ENCODE results near the gene MED13L. TPM values are rescaled to one million over a fixed set of nuclear protein-coding genes. Genes with fewer than 3 reads are reported as not detected.

The MED13L gene
- total RNA-seq, 1 donor from 2014 or later = 179 TPM

DNA sequence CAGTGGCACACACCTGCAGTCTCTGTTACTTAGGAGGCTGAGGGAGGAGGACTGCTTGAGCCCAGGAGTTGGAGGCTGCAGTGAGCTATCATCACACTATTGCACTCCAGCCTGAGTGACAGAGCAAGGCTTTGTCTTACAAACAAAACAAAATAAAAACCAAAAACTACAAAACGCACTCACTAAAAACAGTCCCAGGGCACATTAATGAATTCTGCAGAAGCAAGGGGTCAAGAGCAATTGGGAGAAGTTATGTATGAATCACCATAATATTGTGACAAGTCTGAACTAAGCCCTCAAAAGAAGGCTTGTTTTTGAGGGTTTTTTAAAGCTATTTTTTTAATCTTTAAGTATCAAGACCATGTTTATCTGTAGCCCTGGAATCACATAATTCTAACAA, 201.1 kb downstream of the MED13L start:
- Histone ChIP-seq H3K9ac (ENCODE audit: low read depth in 1 of 3, low read length in 3 of 3) (no peak overlapping the region), H3K4me1 (ENCODE audit: control insufficient read depth in 3 of 3, insufficient read depth in 3 of 3, low read length in 3 of 3) (peaks cover 3 to 20% (median 10%) of the 10 kb centered on the region in 3 donors), H3K27ac (ENCODE audit: low read depth, low read length) (no peak overlapping the region), H3K36me3 (ENCODE audit: control insufficient read depth in 3 of 3, insufficient read depth in 3 of 3, low read length in 3 of 3) (no peaks in the 10 kb centered on the region), H3K4me3 (ENCODE audit: low read length in 3 of 3) (no peak overlapping the region), H3K9me3 (ENCODE audit: control insufficient read depth in 3 of 3, low read length in 3 of 3) (no peaks in the 10 kb centered on the region), H3K27me3 (ENCODE audit: control insufficient read depth in 3 of 3, insufficient read depth in 3 of 3, low read length in 3 of 3) (no peaks in the 10 kb centered on the region)

GRCh38 chr12:116074686-116075085, 202.8 kb downstream of the MED13L start:
- H3K36me3 ChIP-seq (ENCODE audit: control insufficient read depth in 3 of 3, insufficient read depth in 3 of 3, low read length in 3 of 3) = no peaks in the 10 kb centered on the region
- H3K27ac ChIP-seq (ENCODE audit: low read depth, low read length) = no peak overlapping the region
- peaks cover 10 to 30% (median 10%) of the 10 kb centered on the region in 3 donors for H3K4me1 ChIP-seq (ENCODE audit: control insufficient read depth in 3 of 3, insufficient read depth in 3 of 3, low read length in 3 of 3)
- H3K9ac ChIP-seq (ENCODE audit: low read depth in 1 of 3, low read length in 3 of 3) = no peak overlapping the region
- no peaks in the 10 kb centered on the region for H3K27me3 ChIP-seq (ENCODE audit: control insufficient read depth in 3 of 3, insufficient read depth in 3 of 3, low read length in 3 of 3)
- no peak overlapping the region for H3K4me3 ChIP-seq (ENCODE audit: low read length in 3 of 3)
- no peaks in the 10 kb centered on the region for H3K9me3 ChIP-seq (ENCODE audit: control insufficient read depth in 3 of 3, low read length in 3 of 3)

GRCh38 chr12:116071555-116072230, 205.8 kb downstream of the MED13L start:
- Histone ChIP-seq H3K27ac (ENCODE audit: low read depth, low read length) (no peak overlapping the region), H3K9me3 (ENCODE audit: control insufficient read depth in 3 of 3, low read length in 3 of 3) (no peaks in the 10 kb centered on the region), H3K4me1 (ENCODE audit: control insufficient read depth in 3 of 3, insufficient read depth in 3 of 3, low read length in 3 of 3) (peaks cover 24 to 41% (median 31%) of the 10 kb centered on the region in 3 donors), H3K36me3 (ENCODE audit: control insufficient read depth in 3 of 3, insufficient read depth in 3 of 3, low read length in 3 of 3) (no peaks in the 10 kb centered on the region), H3K9ac (ENCODE audit: low read depth in 1 of 3, low read length in 3 of 3) (no peak overlapping the region), H3K4me3 (ENCODE audit: low read length in 3 of 3) (no peak overlapping the region), H3K27me3 (ENCODE audit: control insufficient read depth in 3 of 3, insufficient read depth in 3 of 3, low read length in 3 of 3) (no peaks in the 10 kb centered on the region)

GRCh38 chr12:116070444-116070843, 207.0 kb downstream of the MED13L start:
- no peak overlapping the region for H3K27ac ChIP-seq (ENCODE audit: low read depth, low read length)
- no peaks in the 10 kb centered on the region for H3K9me3 ChIP-seq (ENCODE audit: control insufficient read depth in 3 of 3, low read length in 3 of 3)
- no peak overlapping the region for H3K9ac ChIP-seq (ENCODE audit: low read depth in 1 of 3, low read length in 3 of 3)
- H3K27me3 ChIP-seq (ENCODE audit: control insufficient read depth in 3 of 3, insufficient read depth in 3 of 3, low read length in 3 of 3) = no peaks in the 10 kb centered on the region
- no peak overlapping the region for H3K4me3 ChIP-seq (ENCODE audit: low read length in 3 of 3)
- no peaks in the 10 kb centered on the region for H3K36me3 ChIP-seq (ENCODE audit: control insufficient read depth in 3 of 3, insufficient read depth in 3 of 3, low read length in 3 of 3)
- peaks cover 33 to 52% (median 41%) of the 10 kb centered on the region in 3 donors for H3K4me1 ChIP-seq (ENCODE audit: control insufficient read depth in 3 of 3, insufficient read depth in 3 of 3, low read length in 3 of 3)

DNA sequence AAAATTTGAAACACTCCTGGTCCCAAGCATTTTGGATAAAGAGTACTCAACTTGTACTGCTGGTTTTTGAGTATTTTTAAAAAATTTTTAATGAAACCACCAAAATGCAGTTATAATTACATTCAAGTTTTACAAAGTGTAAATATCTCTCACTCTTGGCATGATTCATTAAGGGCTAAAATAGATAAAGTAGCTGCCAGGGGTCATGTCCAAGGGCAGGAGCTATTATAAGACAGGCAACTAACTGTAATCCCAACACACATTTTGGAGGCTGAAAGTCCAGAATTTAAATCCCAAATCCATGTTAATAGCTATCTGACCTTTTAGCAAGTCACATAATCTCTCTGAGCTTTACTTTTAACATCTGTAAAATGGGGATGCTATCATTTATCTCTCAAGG, 207.6 kb downstream of the MED13L start:
- no peak overlapping the region for H3K27ac ChIP-seq (ENCODE audit: low read depth, low read length)
- no peak overlapping the region for H3K4me3 ChIP-seq (ENCODE audit: low read length in 3 of 3)
- no peaks in the 10 kb centered on the region for H3K9me3 ChIP-seq (ENCODE audit: control insufficient read depth in 3 of 3, low read length in 3 of 3)
- peaks cover 34 to 48% (median 42%) of the 10 kb centered on the region in 3 donors for H3K4me1 ChIP-seq (ENCODE audit: control insufficient read depth in 3 of 3, insufficient read depth in 3 of 3, low read length in 3 of 3)
- no peaks in the 10 kb centered on the region for H3K27me3 ChIP-seq (ENCODE audit: control insufficient read depth in 3 of 3, insufficient read depth in 3 of 3, low read length in 3 of 3)
- H3K36me3 ChIP-seq (ENCODE audit: control insufficient read depth in 3 of 3, insufficient read depth in 3 of 3, low read length in 3 of 3) = no peaks in the 10 kb centered on the region
- no peak overlapping the region for H3K9ac ChIP-seq (ENCODE audit: low read depth in 1 of 3, low read length in 3 of 3)

GRCh38 chr12:116068853-116069252, 208.6 kb downstream of the MED13L start:
- peaks cover 32 to 46% (median 42%) of the 10 kb centered on the region in 3 donors for H3K4me1 ChIP-seq (ENCODE audit: control insufficient read depth in 3 of 3, insufficient read depth in 3 of 3, low read length in 3 of 3)

DNA sequence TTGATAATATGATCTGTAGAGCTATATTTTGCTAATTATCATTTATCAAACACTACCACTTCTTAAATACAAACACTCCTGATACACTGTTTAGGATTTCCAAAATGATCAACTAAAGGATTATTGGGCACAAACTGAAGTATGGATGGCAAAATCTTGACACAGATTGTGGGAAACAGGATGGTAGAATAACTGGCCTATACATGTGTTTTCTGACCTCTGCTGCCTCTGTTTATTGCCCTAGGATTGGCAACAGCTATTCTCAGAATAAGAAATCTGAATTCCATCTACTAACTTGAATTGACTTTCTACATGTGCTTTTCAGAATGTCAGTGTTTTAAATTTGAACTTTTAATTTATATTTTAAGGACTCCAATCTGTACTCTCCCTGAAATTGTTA, 209.1 kb downstream of the MED13L start:
- Histone ChIP-seq H3K4me1 (ENCODE audit: control insufficient read depth in 3 of 3, insufficient read depth in 3 of 3, low read length in 3 of 3) (peaks cover 33 to 51% (median 42%) of the 10 kb centered on the region in 3 donors), H3K36me3 (ENCODE audit: control insufficient read depth in 3 of 3, insufficient read depth in 3 of 3, low read length in 3 of 3) (no peaks in the 10 kb centered on the region), H3K27ac (ENCODE audit: low read depth, low read length) (peak overlapping the region; percentile 14), H3K27me3 (ENCODE audit: control insufficient read depth in 3 of 3, insufficient read depth in 3 of 3, low read length in 3 of 3) (no peaks in the 10 kb centered on the region), H3K4me3 (ENCODE audit: low read length in 3 of 3) (no peak overlapping the region), H3K9ac (ENCODE audit: low read depth in 1 of 3, low read length in 3 of 3) (no peak overlapping the region), H3K9me3 (ENCODE audit: control insufficient read depth in 3 of 3, low read length in 3 of 3) (no peaks in the 10 kb centered on the region)

More at GRCh38 chr12:116068853-116069252, 208.6 kb downstream of the MED13L start:
- peak overlapping the region; percentile 14 for H3K27ac ChIP-seq (ENCODE audit: low read depth, low read length)
- no peaks in the 10 kb centered on the region for H3K27me3 ChIP-seq (ENCODE audit: control insufficient read depth in 3 of 3, insufficient read depth in 3 of 3, low read length in 3 of 3)
- H3K9ac ChIP-seq (ENCODE audit: low read depth in 1 of 3, low read length in 3 of 3) = no peak overlapping the region
- H3K9me3 ChIP-seq (ENCODE audit: control insufficient read depth in 3 of 3, low read length in 3 of 3) = no peaks in the 10 kb centered on the region
- H3K36me3 ChIP-seq (ENCODE audit: control insufficient read depth in 3 of 3, insufficient read depth in 3 of 3, low read length in 3 of 3) = no peaks in the 10 kb centered on the region
- H3K4me3 ChIP-seq (ENCODE audit: low read length in 3 of 3) = peak overlapping the region in 1 of 3 donors; percentile 9

DNA sequence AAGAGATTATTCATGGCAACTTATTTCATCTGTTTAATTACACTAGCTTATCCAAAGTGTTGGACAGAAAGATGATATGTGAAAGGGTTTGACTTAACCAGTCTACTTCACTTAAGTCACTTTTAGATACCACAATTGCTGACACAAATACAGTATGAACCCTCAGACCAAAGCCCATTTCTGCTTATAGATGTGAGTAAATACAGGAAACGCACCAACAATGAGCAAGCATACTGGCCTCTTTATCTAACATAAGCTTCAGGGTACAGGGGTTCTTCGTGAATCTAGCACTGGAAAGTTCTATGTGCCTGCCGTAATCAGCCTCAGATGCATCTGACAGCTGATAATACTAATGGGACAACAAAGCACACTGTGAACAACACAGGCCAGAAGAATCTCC, 209.6 kb downstream of the MED13L start:
- no peak overlapping the region for H3K4me3 ChIP-seq (ENCODE audit: low read length in 3 of 3)
- no peaks in the 10 kb centered on the region for H3K9me3 ChIP-seq (ENCODE audit: control insufficient read depth in 3 of 3, low read length in 3 of 3)
- no peak overlapping the region for H3K27ac ChIP-seq (ENCODE audit: low read depth, low read length)
- peaks cover 36 to 55% (median 42%) of the 10 kb centered on the region in 3 donors for H3K4me1 ChIP-seq (ENCODE audit: control insufficient read depth in 3 of 3, insufficient read depth in 3 of 3, low read length in 3 of 3)
- no peaks in the 10 kb centered on the region for H3K27me3 ChIP-seq (ENCODE audit: control insufficient read depth in 3 of 3, insufficient read depth in 3 of 3, low read length in 3 of 3)
- no peaks in the 10 kb centered on the region for H3K36me3 ChIP-seq (ENCODE audit: control insufficient read depth in 3 of 3, insufficient read depth in 3 of 3, low read length in 3 of 3)
- no peak overlapping the region for H3K9ac ChIP-seq (ENCODE audit: low read depth in 1 of 3, low read length in 3 of 3)

DNA sequence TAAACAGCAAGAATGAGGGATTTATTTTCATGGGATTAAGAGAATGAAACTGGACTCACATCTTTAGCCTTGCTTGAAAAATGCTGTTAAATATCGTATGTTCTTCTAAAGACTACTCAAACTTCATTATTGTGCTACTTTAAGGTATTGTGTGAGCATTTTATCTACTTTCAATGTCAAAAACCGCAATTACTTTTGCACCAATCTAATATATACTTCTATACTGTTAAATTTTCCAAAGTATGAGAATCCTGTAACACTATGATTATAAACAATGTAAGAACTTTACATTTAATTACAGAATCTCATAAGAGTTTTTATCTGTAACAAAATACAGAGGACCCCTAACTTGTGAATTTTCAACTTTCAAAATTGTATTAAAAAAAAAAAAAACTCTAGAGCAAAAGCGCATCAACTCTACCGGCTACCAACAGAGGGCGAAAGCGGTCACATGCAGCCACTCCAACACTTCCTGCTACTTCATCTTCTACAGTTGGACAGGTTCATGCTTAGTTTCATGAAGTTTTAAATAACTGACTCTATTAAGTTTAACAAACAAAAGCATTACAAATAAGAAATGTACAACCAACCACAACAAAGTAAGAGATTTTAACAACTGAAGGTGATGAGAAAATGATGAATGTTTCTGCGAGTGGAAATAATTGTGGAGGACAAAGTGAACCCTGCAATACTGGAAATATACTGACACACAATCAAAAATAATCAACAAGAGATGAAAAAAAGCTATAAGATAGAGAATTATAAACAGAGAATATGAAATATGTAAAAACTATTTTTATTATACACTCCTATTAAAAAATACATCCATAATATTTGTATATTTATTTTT, 210.9 kb downstream of the MED13L start:
- Histone ChIP-seq H3K27ac (ENCODE audit: low read depth, low read length) (no peak overlapping the region), H3K9ac (ENCODE audit: low read depth in 1 of 3, low read length in 3 of 3) (peak overlapping the region in 1 of 3 donors; percentile 1), H3K4me1 (ENCODE audit: control insufficient read depth in 3 of 3, insufficient read depth in 3 of 3, low read length in 3 of 3) (peaks cover 34 to 60% (median 37%) of the 10 kb centered on the region in 3 donors), H3K27me3 (ENCODE audit: control insufficient read depth in 3 of 3, insufficient read depth in 3 of 3, low read length in 3 of 3) (no peaks in the 10 kb centered on the region), H3K36me3 (ENCODE audit: control insufficient read depth in 3 of 3, insufficient read depth in 3 of 3, low read length in 3 of 3) (no peaks in the 10 kb centered on the region), H3K9me3 (ENCODE audit: control insufficient read depth in 3 of 3, low read length in 3 of 3) (no peaks in the 10 kb centered on the region), H3K4me3 (ENCODE audit: low read length in 3 of 3) (no peak overlapping the region)

DNA sequence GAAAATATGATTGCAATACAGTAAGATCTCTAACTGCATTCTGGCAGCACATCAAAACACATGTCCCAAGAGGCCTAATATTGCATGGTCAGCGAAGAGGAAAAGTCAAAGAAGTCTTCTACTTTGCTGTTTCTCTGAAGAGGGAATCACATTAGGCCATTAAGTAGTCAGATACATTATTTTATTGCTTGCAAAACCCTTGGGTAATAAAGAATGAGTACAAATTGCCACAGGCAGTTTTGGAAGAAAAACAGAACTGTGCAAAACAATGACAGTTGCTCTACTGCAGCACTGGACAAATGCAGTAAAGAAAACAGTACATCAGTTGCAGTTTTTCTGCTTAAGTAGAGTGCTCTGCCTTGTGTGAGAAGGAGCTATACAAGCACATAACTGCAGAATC, 211.9 kb downstream of the MED13L start:
- H3K4me3 ChIP-seq (ENCODE audit: low read length in 3 of 3) = peak overlapping the region in 1 of 3 donors; percentile 16
- H3K9me3 ChIP-seq (ENCODE audit: control insufficient read depth in 3 of 3, low read length in 3 of 3) = no peaks in the 10 kb centered on the region
- H3K36me3 ChIP-seq (ENCODE audit: control insufficient read depth in 3 of 3, insufficient read depth in 3 of 3, low read length in 3 of 3) = no peaks in the 10 kb centered on the region
- H3K9ac ChIP-seq (ENCODE audit: low read depth in 1 of 3, low read length in 3 of 3) = no peak overlapping the region
- H3K4me1 ChIP-seq (ENCODE audit: control insufficient read depth in 3 of 3, insufficient read depth in 3 of 3, low read length in 3 of 3) = peaks cover 34 to 60% (median 37%) of the 10 kb centered on the region in 3 donors
- H3K27me3 ChIP-seq (ENCODE audit: control insufficient read depth in 3 of 3, insufficient read depth in 3 of 3, low read length in 3 of 3) = no peaks in the 10 kb centered on the region
- no peak overlapping the region for H3K27ac ChIP-seq (ENCODE audit: low read depth, low read length)

Measured in skeletal muscle tissue (tissue), 4 donors.